Measurements from ENCODE around the gene TMEM107.

TMEM107 gene

DNA sequence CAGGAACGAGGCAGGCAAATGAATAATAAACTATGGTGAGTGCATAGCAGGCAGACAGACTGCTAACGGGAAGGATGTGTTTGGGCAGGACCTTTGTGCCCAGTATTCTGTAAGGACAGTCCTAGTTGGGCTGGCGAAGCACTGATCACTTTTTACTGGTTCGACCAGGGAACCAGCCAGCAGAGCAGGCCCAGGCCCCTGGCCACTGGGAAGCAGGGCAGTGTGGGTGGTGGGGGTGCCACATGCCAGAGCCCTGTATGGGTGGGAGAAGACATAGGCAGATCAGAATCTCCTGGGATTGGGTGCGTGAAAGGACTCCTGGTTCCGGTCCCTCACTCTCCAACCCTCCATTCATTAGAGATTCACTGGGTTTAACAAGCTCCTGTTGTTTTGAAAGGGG lies 9.4 kb downstream of the TMEM107 start:
- no peak overlapping the region for H3K9ac ChIP-seq (ENCODE audit: low read length)
- H3K27ac ChIP-seq (ENCODE audit: low read depth, low read length) = no peak overlapping the region

DNA sequence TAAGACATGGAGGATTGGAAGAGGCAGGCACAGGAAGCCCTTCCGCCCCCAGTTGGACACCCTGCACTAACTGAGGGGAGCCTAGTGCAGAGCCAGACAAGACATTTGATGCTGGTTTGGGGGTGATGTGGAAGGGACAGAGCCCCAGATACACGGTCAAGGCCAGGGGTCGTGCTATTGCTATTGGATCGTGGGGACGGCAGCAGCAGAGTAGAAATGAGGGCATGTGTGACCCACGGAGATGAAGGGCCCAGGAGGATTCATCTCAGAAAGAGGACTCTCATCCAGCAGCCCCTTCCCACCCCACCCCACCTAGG lies 11.4 kb downstream of the TMEM107 start:
- no peaks in the 10 kb centered on the region for H3K27me3 ChIP-seq (ENCODE audit: control insufficient read depth in 1 of 2, insufficient read depth in 2 of 2, low read length in 2 of 2)
- H3K4me3 ChIP-seq (ENCODE audit: low read depth in 1 of 2, low read length in 2 of 2) = no peak overlapping the region
- peak overlapping the region; percentile 96 for H3K27ac ChIP-seq (ENCODE audit: low read depth, low read length)
- H3K36me3 ChIP-seq (ENCODE audit: insufficient read depth, low read length) = peaks cover 18% of the 10 kb centered on the region
- H3K9me3 ChIP-seq (ENCODE audit: low read length) = no peaks in the 10 kb centered on the region
- H3K4me1 ChIP-seq (ENCODE audit: insufficient read depth, low read length) = peaks cover 32% of the 10 kb centered on the region
- H3K9ac ChIP-seq (ENCODE audit: low read length) = peak overlapping the region; percentile 68

More for the DNA sequence above, 9.4 kb downstream of the TMEM107 start:
- H3K4me3 ChIP-seq (ENCODE audit: low read depth in 1 of 2, low read length in 2 of 2) = no peak overlapping the region
- no peaks in the 10 kb centered on the region for H3K9me3 ChIP-seq (ENCODE audit: low read length)
- no peaks in the 10 kb centered on the region for H3K27me3 ChIP-seq (ENCODE audit: control insufficient read depth in 1 of 2, insufficient read depth in 2 of 2, low read length in 2 of 2)
- H3K4me1 ChIP-seq (ENCODE audit: insufficient read depth, low read length) = peaks cover 19% of the 10 kb centered on the region
- no peaks in the 10 kb centered on the region for H3K36me3 ChIP-seq (ENCODE audit: insufficient read depth, low read length)

DNA sequence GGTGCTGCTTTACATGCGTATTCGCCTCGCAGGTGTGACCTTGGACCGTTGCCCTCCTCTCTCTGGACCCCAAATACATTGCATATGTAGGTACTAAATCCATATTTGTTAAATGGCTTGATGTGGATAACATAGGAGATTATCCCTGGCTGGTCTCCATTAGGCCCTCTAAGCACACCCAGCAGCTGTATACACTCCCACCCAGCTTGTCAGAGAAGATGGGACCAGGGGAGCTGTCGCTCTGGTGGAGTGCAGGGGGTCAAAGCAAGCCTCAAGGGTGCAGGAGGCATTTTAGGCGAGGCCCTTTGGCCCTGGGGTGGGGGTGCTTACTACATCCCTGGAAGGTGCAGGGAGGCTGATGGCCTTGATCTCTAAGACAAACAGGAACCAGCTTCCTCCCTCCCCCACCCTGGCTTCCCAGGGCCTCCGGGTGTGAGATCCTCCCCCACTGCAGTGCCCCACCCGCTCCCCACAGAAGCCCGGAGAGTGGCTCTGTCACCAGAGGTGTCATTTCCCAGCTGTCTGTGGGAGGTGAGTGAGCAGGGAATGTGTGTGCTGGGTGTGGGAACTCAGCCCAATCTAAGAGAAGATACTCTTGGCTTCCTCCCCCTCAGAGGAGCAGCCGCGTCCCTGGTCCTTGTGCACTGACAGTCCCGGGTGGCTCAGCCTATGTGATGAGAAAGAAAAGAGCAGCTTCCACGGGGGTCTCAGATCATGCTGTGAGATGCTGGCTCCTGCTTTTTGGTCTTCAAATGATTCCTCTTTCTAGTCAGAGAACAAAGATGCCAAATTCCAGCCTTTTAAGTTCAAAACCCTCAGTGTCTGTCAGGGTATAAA lies 12.0 kb downstream of the TMEM107 start:
- Histone ChIP-seq H3K9me3 (ENCODE audit: low read length) (no peaks in the 10 kb centered on the region), H3K4me3 (ENCODE audit: low read depth in 1 of 2, low read length in 2 of 2) (no peak overlapping the region), H3K4me1 (ENCODE audit: insufficient read depth, low read length) (peaks cover 37% of the 10 kb centered on the region)

DNA sequence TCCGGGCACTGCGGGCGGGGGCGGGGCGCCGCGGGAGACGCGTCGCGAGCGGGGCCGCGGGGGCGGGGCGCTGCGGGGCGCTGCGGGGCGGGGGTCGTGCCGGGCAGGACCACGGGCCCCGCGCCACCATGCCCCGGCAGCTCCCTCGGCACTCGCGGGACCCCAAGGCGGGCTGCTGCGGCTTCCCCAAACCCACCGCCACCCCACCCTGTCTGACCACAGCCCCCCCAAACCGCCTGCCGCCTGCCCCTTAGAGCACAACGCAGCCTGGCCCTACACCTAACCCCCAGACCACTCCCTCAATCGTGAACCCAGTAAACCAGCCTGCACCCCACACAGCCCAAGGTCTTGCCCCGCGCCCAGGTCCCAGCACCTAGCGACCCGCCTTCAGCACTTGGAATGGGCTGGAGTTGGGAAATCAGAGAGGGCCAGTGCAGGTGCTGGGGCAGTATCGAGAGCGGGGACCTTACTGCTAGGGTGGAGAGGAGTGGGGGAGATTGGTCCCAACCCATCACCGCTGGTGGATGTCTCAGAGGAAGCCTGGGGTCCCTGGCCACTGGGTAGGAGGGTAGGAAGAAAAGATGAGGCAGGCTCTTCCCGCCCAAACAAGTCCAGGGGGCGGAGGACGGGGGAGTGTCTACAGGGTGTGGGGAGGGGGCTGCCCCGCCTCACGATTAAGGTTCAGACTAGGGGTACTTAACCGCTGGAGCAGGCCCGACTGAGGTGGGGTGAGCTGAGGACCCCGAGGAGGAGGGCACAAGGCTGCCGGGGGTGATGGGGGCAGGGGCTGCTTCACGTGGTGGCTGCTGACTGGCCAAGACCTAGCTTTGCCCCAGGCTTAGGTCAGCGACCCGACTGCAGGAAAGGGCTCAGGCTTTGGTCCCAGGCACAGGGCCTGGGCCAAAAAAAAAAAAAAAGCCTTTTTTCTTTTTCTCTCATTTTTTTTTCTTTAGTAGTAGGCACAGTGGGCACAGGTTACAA lies 12.9 kb downstream of the TMEM107 start:
- H3K4me1 ChIP-seq (ENCODE audit: insufficient read depth, low read length) = peaks cover 41% of the 10 kb centered on the region
- H3K4me3 ChIP-seq (ENCODE audit: low read depth in 1 of 2, low read length in 2 of 2) = peak overlapping the region; percentile 59 to 73
- peaks cover 24% of the 10 kb centered on the region for H3K36me3 ChIP-seq (ENCODE audit: insufficient read depth, low read length)
- H3K9me3 ChIP-seq (ENCODE audit: low read length) = no peaks in the 10 kb centered on the region
- peak overlapping the region; percentile 68 for H3K9ac ChIP-seq (ENCODE audit: low read length)
- H3K27me3 ChIP-seq (ENCODE audit: control insufficient read depth in 1 of 2, insufficient read depth in 2 of 2, low read length in 2 of 2) = no peaks in the 10 kb centered on the region
- peak overlapping the region; percentile 96 for H3K27ac ChIP-seq (ENCODE audit: low read depth, low read length)

More for the DNA sequence above, 12.0 kb downstream of the TMEM107 start:
- Histone ChIP-seq H3K27ac (ENCODE audit: low read depth, low read length) (peak overlapping the region; percentile 96), H3K9ac (ENCODE audit: low read length) (peak overlapping the region; percentile 68), H3K27me3 (ENCODE audit: control insufficient read depth in 1 of 2, insufficient read depth in 2 of 2, low read length in 2 of 2) (no peaks in the 10 kb centered on the region), H3K36me3 (ENCODE audit: insufficient read depth, low read length) (peaks cover 24% of the 10 kb centered on the region)

DNA sequence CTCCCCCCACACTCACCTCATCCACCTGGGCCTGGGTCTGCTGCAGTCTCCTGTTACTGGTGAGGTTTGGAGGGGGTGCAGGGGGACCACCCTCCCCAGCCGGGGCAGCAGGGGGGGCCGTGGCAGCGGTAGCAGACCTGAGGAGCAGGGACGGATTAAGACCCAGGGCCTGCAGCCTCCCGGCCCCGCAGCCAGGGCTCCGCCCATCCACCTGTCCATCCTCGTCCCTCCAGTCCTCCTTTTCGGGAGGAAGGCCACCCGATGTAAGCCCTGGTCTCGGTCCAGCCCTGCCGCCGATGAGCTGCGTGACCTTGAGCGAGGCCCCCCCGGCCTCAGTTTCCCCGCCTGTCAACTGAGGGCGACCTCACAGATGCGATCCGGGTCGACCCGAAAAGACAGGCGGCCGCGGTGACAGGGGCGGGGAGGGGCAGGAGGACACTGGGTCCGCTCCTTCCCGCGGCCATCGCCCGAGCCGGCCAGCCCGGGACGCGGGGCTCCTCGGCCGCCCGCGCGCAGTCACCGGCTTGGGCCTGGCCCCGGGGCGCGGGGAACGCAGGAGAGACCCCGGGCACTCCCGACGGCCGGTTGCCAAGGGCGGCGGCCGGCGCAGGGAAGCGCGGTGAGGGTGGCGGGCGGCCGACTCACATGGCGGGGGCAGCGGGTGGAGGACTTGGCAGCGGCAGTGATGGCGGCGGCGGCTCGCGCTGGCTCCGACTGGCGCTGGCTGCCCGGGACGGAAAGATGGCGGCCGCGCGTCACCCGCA lies 13.8 kb downstream of the TMEM107 start, which contains the start of gene VAMP2:
Gene VAMP2 (minus strand): TSS at position 716 of the 764 bp plus-strand sequence. CDS start 69 bp downstream, at position 647.
- H3K27me3 ChIP-seq (ENCODE audit: control insufficient read depth in 1 of 2, insufficient read depth in 2 of 2, low read length in 2 of 2) = no peaks in the 10 kb centered on the region
- H3K9ac ChIP-seq (ENCODE audit: low read length) = peak within 1 kb of the TSS; percentile 95
- H3K4me1 ChIP-seq (ENCODE audit: insufficient read depth, low read length) = peaks cover 44% of the 10 kb centered on the region

DNA sequence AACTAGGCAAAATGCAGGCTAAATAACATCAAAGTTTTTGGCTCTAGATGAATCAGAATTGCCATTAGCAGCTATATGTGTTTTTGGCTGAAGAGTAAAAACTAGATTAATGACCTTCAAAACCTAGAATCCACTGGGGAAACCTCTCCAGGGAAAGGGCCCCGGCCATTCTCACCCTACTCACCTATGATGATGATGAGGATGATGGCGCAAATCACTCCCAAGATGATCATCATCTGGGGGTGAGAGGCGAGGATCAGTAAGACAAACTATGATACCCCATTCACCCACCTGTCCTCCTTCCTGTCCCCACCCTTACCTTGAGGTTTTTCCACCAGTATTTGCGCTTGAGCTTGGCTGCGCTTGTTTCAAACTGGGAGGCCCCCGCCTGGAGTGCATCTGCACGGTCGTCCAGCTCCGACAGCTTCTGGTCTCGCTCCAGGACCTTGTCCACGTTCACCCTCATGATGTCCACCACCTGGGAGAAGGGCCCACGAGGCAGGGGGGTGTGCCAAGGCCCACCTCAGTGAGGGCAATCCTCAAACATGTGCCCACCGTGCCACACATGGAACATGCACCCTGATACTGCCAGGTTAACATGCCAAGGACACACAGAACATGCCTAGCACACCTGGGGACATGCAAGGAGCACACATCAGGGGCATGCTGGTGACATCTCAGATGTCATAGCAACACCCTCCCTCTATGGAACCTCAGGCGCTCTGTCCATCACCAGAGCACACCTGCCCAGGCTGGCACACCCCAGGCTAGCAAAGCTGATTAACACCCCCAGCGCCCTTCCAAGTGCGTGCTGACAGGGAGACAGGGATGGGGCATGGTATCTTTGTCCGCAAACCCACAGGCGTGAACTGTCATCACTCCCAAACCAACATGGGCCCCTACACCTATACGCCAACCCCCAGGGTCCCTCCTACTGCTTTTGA lies 14.6 kb downstream of the TMEM107 start:
- no peaks in the 10 kb centered on the region for H3K9me3 ChIP-seq (ENCODE audit: low read length)
- peaks cover 24% of the 10 kb centered on the region for H3K36me3 ChIP-seq (ENCODE audit: insufficient read depth, low read length)
- H3K4me1 ChIP-seq (ENCODE audit: insufficient read depth, low read length) = peaks cover 50% of the 10 kb centered on the region
- peak overlapping the region; percentile 95 for H3K9ac ChIP-seq (ENCODE audit: low read length)
- peak overlapping the region; percentile 93 for H3K27ac ChIP-seq (ENCODE audit: low read depth, low read length)
- H3K4me3 ChIP-seq (ENCODE audit: low read depth in 1 of 2, low read length in 2 of 2) = peak overlapping the region; percentile 82 to 99
- no peaks in the 10 kb centered on the region for H3K27me3 ChIP-seq (ENCODE audit: control insufficient read depth in 1 of 2, insufficient read depth in 2 of 2, low read length in 2 of 2)

More for the DNA sequence above, 13.8 kb downstream of the TMEM107 start, which contains the start of gene VAMP2:
- Histone ChIP-seq H3K27ac (ENCODE audit: low read depth, low read length) (peak within 1 kb of the TSS; percentile 96), H3K9me3 (ENCODE audit: low read length) (no peaks in the 10 kb centered on the region), H3K4me3 (ENCODE audit: low read depth in 1 of 2, low read length in 2 of 2) (peak within 1 kb of the TSS; percentile 82 to 99), H3K36me3 (ENCODE audit: insufficient read depth, low read length) (peaks cover 24% of the 10 kb centered on the region)

DNA sequence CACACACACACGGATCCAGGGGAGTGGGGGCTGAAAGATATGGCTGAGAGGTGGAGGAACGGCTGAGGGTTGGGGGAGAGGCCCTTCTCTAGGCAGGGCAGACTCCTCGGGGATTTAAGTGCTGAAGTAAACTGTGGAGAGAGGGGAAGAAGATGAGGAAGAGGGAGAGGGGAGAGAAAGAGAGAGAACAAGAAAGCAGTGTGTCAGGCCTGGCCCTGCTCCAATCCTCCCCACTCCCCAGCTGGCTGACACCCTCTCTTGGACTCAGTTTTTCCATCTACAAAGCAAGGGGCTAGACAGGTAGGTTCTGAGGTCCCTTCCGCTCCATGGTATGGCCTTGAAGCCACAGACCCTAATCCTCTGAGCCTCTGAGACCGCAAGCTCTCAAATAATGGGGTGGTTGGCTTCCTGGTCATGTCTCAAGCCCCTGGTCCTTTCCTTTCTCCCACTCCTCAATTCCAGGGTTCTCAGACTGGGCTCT lies 15.4 kb downstream of the TMEM107 start:
- Histone ChIP-seq H3K36me3 (ENCODE audit: insufficient read depth, low read length) (peaks cover 24% of the 10 kb centered on the region), H3K9me3 (ENCODE audit: low read length) (no peaks in the 10 kb centered on the region), H3K4me3 (ENCODE audit: low read depth in 1 of 2, low read length in 2 of 2) (peak overlapping the region in 1 of 2 donors; percentile 82), H3K27me3 (ENCODE audit: control insufficient read depth in 1 of 2, insufficient read depth in 2 of 2, low read length in 2 of 2) (no peaks in the 10 kb centered on the region), H3K27ac (ENCODE audit: low read depth, low read length) (peak overlapping the region; percentile 93), H3K4me1 (ENCODE audit: insufficient read depth, low read length) (peaks cover 50% of the 10 kb centered on the region), H3K9ac (ENCODE audit: low read length) (peak overlapping the region; percentile 95)

DNA sequence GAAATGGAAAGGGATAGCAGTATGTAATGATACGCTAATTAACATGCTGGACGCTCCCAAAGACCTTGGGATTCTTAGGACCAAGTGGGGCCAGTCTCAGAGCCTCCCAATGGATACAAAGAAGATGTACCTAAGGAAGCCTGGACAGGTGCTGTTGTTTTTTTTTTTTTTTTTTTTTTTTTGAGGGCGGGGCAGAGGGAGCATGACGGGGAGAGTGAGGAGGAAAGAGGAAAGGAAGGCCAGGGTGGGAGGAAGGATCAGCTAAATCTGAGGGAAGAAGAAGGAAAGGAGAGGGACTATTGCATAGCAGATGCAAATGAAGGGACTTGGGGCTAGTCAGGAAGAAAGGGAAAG lies 16.0 kb downstream of the TMEM107 start:
- peaks cover 50% of the 10 kb centered on the region for H3K4me1 ChIP-seq (ENCODE audit: insufficient read depth, low read length)
- peaks cover 24% of the 10 kb centered on the region for H3K36me3 ChIP-seq (ENCODE audit: insufficient read depth, low read length)
- H3K27me3 ChIP-seq (ENCODE audit: control insufficient read depth in 1 of 2, insufficient read depth in 2 of 2, low read length in 2 of 2) = no peaks in the 10 kb centered on the region
- H3K27ac ChIP-seq (ENCODE audit: low read depth, low read length) = no peak overlapping the region
- no peaks in the 10 kb centered on the region for H3K9me3 ChIP-seq (ENCODE audit: low read length)
- no peak overlapping the region for H3K9ac ChIP-seq (ENCODE audit: low read length)
- H3K4me3 ChIP-seq (ENCODE audit: low read depth in 1 of 2, low read length in 2 of 2) = no peak overlapping the region

DNA sequence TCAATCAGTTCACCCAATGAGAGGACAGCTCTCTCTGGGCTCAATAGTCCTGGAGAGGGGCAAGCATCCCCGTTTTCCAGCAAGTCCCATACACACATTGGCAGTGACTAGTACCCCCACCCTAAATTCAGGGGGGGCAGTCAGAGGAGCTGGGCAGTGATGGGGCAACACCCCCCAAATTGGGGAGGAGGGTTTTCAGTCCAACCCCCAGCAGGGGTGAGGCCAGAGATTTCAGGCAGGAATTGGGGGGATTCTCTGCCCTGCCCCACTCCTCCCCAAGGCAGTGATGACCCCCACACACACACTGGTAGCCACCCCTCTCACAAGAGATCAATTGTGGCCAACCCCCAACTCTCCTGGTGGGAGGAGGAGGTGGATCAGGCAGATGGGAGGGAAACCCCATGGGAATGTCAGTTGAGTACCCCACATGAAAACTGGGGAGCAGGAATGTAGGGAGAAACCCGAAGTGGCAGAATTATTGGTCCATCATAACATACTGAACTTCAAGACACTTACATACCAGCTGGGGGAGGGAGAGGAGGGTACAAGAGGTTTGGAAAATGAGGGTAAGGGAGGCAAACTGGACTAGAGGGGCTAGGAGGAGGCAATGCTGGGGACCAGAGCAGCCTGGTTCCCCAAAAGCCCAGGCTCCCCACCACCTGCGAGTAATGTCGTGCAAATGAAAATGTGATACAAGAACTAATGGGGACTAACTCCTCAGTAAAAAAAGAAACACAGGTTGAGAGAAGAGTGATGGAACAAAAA lies 16.5 kb downstream of the TMEM107 start:
- no peaks in the 10 kb centered on the region for H3K9me3 ChIP-seq (ENCODE audit: low read length)
- H3K4me3 ChIP-seq (ENCODE audit: low read depth in 1 of 2, low read length in 2 of 2) = no peak overlapping the region
- H3K4me1 ChIP-seq (ENCODE audit: insufficient read depth, low read length) = peaks cover 47% of the 10 kb centered on the region
- no peak overlapping the region for H3K9ac ChIP-seq (ENCODE audit: low read length)
- H3K27ac ChIP-seq (ENCODE audit: low read depth, low read length) = peak overlapping the region; percentile 3
- H3K36me3 ChIP-seq (ENCODE audit: insufficient read depth, low read length) = peaks cover 24% of the 10 kb centered on the region
- no peaks in the 10 kb centered on the region for H3K27me3 ChIP-seq (ENCODE audit: control insufficient read depth in 1 of 2, insufficient read depth in 2 of 2, low read length in 2 of 2)
